ENCODE data around the gene GREM1. TPM values are rescaled to one million over a fixed set of nuclear protein-coding genes. Genes with fewer than 3 reads are reported as not detected.

GREM1 gene
- total RNA-seq, 1 experiment from 2014 or later = 1.1 TPM

- Histone ChIP-seq H2BK20ac (ENCODE audit: low read depth, low read length, poor library complexity, severe bottlenecking) (no peak overlapping the region), H4K91ac (ENCODE audit: insufficient read length, low read depth, low read length) (no peak overlapping the region), H3K27me3 (ENCODE audit: insufficient read depth, low read length) (no peaks in the 10 kb centered on the region), H3K27ac (ENCODE audit: insufficient read length, low read depth, low read length) (no peak overlapping the region), H3K23me2 (ENCODE audit: insufficient read length, low read depth, low read length, poor library complexity, severe bottlenecking) (no peaks in the 10 kb centered on the region), H2BK5ac (ENCODE audit: insufficient read length, low read length) (no peak overlapping the region), H3T11ph (ENCODE audit: low read length) (no peak overlapping the region), H3K4me1 (ENCODE audit: insufficient read depth, low read length) (peaks cover 4% of the 10 kb centered on the region; the same call in 1 of the 2 replicates), H3K14ac (ENCODE audit: insufficient read depth, low read length) (no peak overlapping the region), H2BK15ac (ENCODE audit: low read depth, low read length) (no peak overlapping the region), H3K4me2 (ENCODE audit: insufficient read depth, insufficient read length, low read length) (no peak overlapping the region), H3K4ac (ENCODE audit: low read depth, low read length) (no peak overlapping the region), H4K20me1 (ENCODE audit: control insufficient read depth, insufficient read depth, insufficient read length) (no peaks in the 10 kb centered on the region), H2BK120ac (ENCODE audit: low read depth, low read length, poor library complexity, severe bottlenecking) (no peak overlapping the region), H4K8ac (replicated peaks; ENCODE audit: insufficient read length, low read depth, low read length) (no peak overlapping the region), H3K18ac (ENCODE audit: insufficient read length, low read depth, low read length) (no peak overlapping the region), H3K79me2 (ENCODE audit: insufficient read depth, low read length) (no peaks in the 10 kb centered on the region), H2AFZ (ENCODE audit: low read length) (no peak overlapping the region), H3K9ac (ENCODE audit: extremely low read depth, insufficient read length, low read length) (no peak overlapping the region), H2BK12ac (ENCODE audit: insufficient read length, low read depth, low read length) (no peak overlapping the region), H3K9me3 (ENCODE audit: control insufficient read depth, low read depth, low read length) (no peaks in the 10 kb centered on the region), H3K23ac (ENCODE audit: insufficient read length, low read depth, low read length) (no peak overlapping the region), H2AK5ac (ENCODE audit: insufficient read length, low read length) (no peak overlapping the region), H3K56ac (ENCODE audit: insufficient read length, low read depth, low read length) (no peak overlapping the region), H3K79me1 (ENCODE audit: insufficient read depth, low read depth, low read length, poor library complexity, severe bottlenecking) (no peaks in the 10 kb centered on the region), H4K5ac (ENCODE audit: insufficient read length, low read depth, low read length) (no peak overlapping the region)
- no peak for DNase-seq
- Mint-ChIP-seq H3K4me1 (peaks cover 7 to 16% of the 10 kb centered on the region in 2 experiments; a peak in 3 of 4 replicates), H3K27me3 (ENCODE audit: low read depth) (no peaks in the 10 kb centered on the region; the same call in 1 of the 2 replicates), H3K27ac (0 out of 7 replicates have a peak overlapping the region, but pooled peaks of 1 of the 3 experiments have one; percentile 34), H3K36me3 (ENCODE audit: insufficient read depth in 1 of 3, low read depth in 3 of 3) (peaks cover 4 to 29% (median 7%) of the 10 kb centered on the region in 3 experiments; a peak in 6 of 7 replicates), H3K4me3 (no peak overlapping the region), H3K9me3 (no peaks in the 10 kb centered on the region; a peak in 1 of 5 replicates)
- TF ChIP-seq CTCF (conservative IDR thresholded peaks at IDR 0.05) = no peak
- WGBS (ENCODE audit: extremely low coverage, insufficient read length, low lambda C conversion rate) = no CpG with 5 or more reads among the region's 2 CpGs
Observed at GRCh38 chr15:32688151-32688639, 29.6 kb upstream of the GREM1 start.

All from H9 (cell line).